Activated T-cell treated with anti-CD3 and anti-CD28 coated beads, Interleukin-2, amount 50 U/mL, for 4 hours (primary cell): ENCODE data around the gene NUMB. TPM values are rescaled to one million over a fixed set of nuclear protein-coding genes. Genes with fewer than 3 reads are reported as not detected.

Experiments
- ATAC-seq, 2 donors: fragments of 200-7000 bp; cut with Tn5 transposase; one replicate each; pipeline ENCODE4 v1.10.0; 2021
- DNase-seq: peaks from one replicate; pipeline ENCODE4 v3.0.0-alpha.2; 2020
- H3K27me3 Mint-ChIP-seq: one replicate; pipeline ENCODE4 v1.8.0; 2021; ENCODE audit warnings: low read depth, mixed read lengths
- H3K36me3 Mint-ChIP-seq: one replicate; pipeline ENCODE4 v1.8.0; 2022; ENCODE audit warnings: mixed read lengths; ENCODE audit not compliant: insufficient read depth
- H3K4me1 Mint-ChIP-seq: one replicate; pipeline ENCODE4 v1.8.0; 2021; ENCODE audit warnings: low read depth, mixed read lengths
- H3K4me3 Mint-ChIP-seq: one replicate; pipeline ENCODE4 v1.8.0; 2021; ENCODE audit warnings: mild to moderate bottlenecking, moderate library complexity, mixed read lengths
- H3K9me3 Mint-ChIP-seq: one replicate; pipeline ENCODE4 v1.8.0; 2021; ENCODE audit warnings: mixed read lengths
- total RNA-seq, 3 donors: library from RNA; stranded (reverse); gene quantifications; one replicate each; pipeline ENCODE4 v1.2.1, GENCODE V29; 2021

The NUMB gene
- total RNA-seq, 3 donors from 2014 or later, result 32.6 to 42.8 (median 36.5) TPM

DNA sequence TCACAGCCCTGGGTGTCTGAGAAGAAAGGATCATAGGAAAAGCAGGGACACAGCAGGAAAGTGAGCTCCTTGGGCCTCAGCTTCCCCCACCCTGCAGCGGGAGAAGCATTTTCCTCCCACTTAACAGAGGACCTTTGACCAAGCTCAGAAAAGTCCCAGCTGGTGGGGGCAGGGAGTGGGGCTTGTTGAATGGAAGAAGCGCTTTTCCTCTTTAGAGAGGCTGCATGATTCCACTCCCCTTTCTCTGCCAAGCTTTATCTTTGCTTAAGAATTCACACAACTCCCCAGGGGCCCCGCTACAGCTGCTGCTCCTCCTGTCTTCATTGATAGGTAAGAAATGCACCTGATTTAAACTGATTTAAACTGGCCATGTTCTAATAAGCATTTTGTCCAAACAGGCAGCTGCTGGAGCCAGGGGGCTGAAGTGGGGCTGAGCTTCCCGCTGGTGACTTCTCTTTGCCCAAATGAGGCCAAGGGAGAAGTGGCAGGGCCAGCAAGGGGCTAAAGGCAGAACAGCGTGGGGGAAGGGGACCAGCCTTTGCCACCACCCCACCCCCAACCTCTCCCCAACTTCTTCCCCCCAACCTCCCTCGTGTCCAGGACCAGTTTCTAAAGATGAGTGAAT is 222.7 kb downstream of the NUMB start:
- H3K27me3 Mint-ChIP-seq, result peaks cover 60% of the 10 kb centered on the region

GRCh38 chr14:73234586-73235394 is 223.6 kb downstream of the NUMB start:
- H3K27me3 Mint-ChIP-seq, result peaks cover 53% of the 10 kb centered on the region
- H3K4me3 Mint-ChIP-seq, result no peak overlapping the region
- ATAC-seq, result no peak
- no peak for DNase-seq
- no peaks in the 10 kb centered on the region for H3K9me3 Mint-ChIP-seq
- H3K4me1 Mint-ChIP-seq, result peaks cover 9% of the 10 kb centered on the region
- no peaks in the 10 kb centered on the region for H3K36me3 Mint-ChIP-seq

More for the DNA sequence above, 222.7 kb downstream of the NUMB start:
- Mint-ChIP-seq H3K36me3 (no peaks in the 10 kb centered on the region), H3K9me3 (no peaks in the 10 kb centered on the region), H3K4me3 (no peak overlapping the region), H3K4me1 (peaks cover 9% of the 10 kb centered on the region)
- ATAC-seq (no peak), DNase-seq (no peak)

- no peak overlapping the region for H3K4me3 Mint-ChIP-seq
- H3K4me1 Mint-ChIP-seq, result peaks cover 9% of the 10 kb centered on the region
- H3K9me3 Mint-ChIP-seq, result no peaks in the 10 kb centered on the region
- H3K36me3 Mint-ChIP-seq, result peaks cover 2% of the 10 kb centered on the region
- ATAC-seq (no peak), DNase-seq (no peak)
- peaks cover 50% of the 10 kb centered on the region for H3K27me3 Mint-ChIP-seq
These were observed 224.3 kb downstream of the NUMB start for GRCh38 chr14:73234029-73234428.

DNA sequence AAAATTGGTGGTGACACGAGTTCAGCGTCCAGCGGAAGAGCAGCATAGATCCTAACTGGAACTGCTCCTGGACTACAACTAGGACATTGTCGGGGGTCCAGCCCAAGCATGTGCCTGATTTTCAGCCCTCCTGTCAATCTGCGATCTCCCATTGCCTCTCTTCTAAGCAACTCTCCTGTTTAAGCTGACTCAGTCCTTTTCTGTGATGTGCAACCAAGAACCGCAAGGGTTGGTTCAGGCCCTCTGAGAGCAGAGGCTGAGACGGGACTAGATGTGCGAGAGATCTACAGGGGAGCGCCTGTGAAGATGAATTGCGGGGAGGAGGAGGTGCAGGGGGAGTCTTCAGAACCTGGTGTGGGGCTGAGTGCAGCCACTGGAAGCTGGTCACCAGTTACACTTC is 224.8 kb downstream of the NUMB start:
- DNase-seq, result no peak
- peaks cover 9% of the 10 kb centered on the region for H3K4me1 Mint-ChIP-seq
- no peak for ATAC-seq
- no peak overlapping the region for H3K4me3 Mint-ChIP-seq
- H3K9me3 Mint-ChIP-seq, result no peaks in the 10 kb centered on the region
- H3K36me3 Mint-ChIP-seq, result peaks cover 2% of the 10 kb centered on the region
- peaks cover 46% of the 10 kb centered on the region for H3K27me3 Mint-ChIP-seq

- Mint-ChIP-seq H3K36me3 (peaks cover 5% of the 10 kb centered on the region), H3K4me3 (no peak overlapping the region), H3K27me3 (peaks cover 43% of the 10 kb centered on the region), H3K4me1 (peaks cover 7% of the 10 kb centered on the region), H3K9me3 (no peaks in the 10 kb centered on the region)
- no peak for ATAC-seq
- DNase-seq, result no peak
These were observed 225.4 kb downstream of the NUMB start for GRCh38 chr14:73232984-73233383.

- H3K4me1 Mint-ChIP-seq, result peaks cover 6% of the 10 kb centered on the region
- H3K9me3 Mint-ChIP-seq, result no peaks in the 10 kb centered on the region
- H3K4me3 Mint-ChIP-seq, result no peak overlapping the region
- peaks cover 5% of the 10 kb centered on the region for H3K36me3 Mint-ChIP-seq
- H3K27me3 Mint-ChIP-seq, result peaks cover 42% of the 10 kb centered on the region
- ATAC-seq (no peak), DNase-seq (no peak)
These were observed 226.1 kb downstream of the NUMB start for GRCh38 chr14:73231981-73232851.

GRCh38 chr14:73230051-73230450 is 228.3 kb downstream of the NUMB start:
- Mint-ChIP-seq H3K36me3 (peaks cover 11% of the 10 kb centered on the region), H3K4me1 (no peaks in the 10 kb centered on the region), H3K9me3 (no peaks in the 10 kb centered on the region), H3K27me3 (peaks cover 21% of the 10 kb centered on the region), H3K4me3 (no peak overlapping the region)
- DNase-seq (no peak), ATAC-seq (no peak)

DNA sequence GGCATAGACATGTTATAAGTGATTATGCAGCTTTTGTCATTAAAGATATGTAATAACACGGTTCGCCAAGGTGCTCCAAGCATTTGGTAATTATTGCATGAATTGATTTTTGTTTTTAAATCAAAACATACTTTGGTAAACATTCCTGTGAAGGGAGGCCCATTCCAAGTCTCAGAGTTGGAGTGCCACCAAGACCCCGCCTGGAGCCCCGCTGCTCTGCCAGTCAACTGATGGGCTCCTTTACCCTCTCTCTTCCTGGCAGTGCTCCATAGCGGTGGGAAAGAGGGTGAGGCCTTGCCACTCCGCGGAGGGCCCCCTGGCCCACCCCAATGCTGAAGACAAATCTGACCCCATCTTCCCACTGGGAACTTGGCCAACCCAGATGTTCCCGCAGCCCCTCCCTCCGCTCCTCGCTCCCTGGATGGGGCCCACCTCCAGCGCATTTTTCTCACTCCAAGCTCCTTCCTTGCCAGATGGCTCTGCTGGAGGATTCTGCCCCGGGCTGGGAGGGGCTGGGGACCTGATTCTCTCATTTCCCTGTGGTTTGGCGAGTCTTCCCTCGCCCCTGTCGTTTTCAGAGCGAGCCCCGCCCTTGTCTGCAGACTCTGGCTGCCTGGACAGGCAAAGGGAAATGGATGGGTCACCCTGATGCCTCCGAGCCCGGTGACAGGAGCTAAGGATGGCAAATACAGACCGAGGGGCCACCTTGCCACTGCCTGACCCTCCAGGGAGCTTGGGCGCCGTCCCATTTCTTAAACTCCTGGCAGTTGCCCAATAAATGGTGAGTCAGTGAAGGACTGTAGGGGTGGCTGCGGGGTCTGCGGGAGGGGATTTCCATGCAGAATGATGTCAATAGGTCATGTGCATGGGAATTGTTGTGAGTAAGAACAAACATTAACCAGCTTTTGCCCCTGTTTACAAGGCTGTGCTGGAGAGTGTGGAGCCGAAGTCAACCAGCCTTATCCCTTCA is 230.2 kb downstream of the NUMB start:
- H3K36me3 Mint-ChIP-seq, result peaks cover 19% of the 10 kb centered on the region
- no peak for DNase-seq
- no peak overlapping the region for H3K4me3 Mint-ChIP-seq
- ATAC-seq, result no peak
- no peaks in the 10 kb centered on the region for H3K9me3 Mint-ChIP-seq
- H3K27me3 Mint-ChIP-seq, result peaks cover 3% of the 10 kb centered on the region
- peaks cover under 1% of the 10 kb centered on the region for H3K4me1 Mint-ChIP-seq

DNA sequence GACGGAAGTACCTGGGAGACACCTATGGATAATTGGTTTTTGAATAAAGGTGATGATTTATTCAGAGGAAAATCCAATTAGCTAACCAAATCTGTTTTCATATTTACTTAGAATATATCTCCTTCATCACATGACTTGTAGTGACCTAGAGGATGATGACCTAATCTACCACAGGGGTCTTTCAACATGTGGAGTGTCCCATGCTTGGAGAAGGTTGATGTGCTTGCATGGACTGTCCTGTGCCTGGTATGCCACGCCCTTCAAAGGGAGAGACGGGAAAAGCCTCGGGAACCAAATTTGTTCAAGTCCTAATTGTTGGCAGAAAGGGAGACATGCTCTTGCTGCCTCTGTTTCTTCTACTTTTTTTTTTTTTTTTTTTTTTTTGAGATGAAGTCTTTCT is 232.8 kb downstream of the NUMB start:
- peaks cover 13% of the 10 kb centered on the region for H3K4me1 Mint-ChIP-seq
- no peak for DNase-seq
- no peak for ATAC-seq
- H3K4me3 Mint-ChIP-seq, result no peak overlapping the region
- H3K9me3 Mint-ChIP-seq, result no peaks in the 10 kb centered on the region
- peaks cover 30% of the 10 kb centered on the region for H3K36me3 Mint-ChIP-seq
- no peaks in the 10 kb centered on the region for H3K27me3 Mint-ChIP-seq

Other genes with a start within 250 kb of the NUMB start
- gene PAPLN, start 221.0 kb downstream of the NUMB start, total RNA-seq, result under 1 TPM; 0.08 to 0.19 (median 0.18) TPM
- gene RIOX1, start 32.4 kb upstream of the NUMB start, total RNA-seq, result 10 to 100 TPM; 29.3 to 31.1 (median 29.7) TPM
- gene ACOT1, start 78.6 kb upstream of the NUMB start, total RNA-seq, result 1 to 10 TPM in 1 of 3 donors, under 1 TPM in 1, not detected in 1; 0.61 to 1.4 TPM
- gene HEATR4, start 100.4 kb upstream of the NUMB start, total RNA-seq, result not detected
- 10 to 100 TPM in 2 of 3 donors, 1 to 10 TPM in 1; 7.2 to 11.4 (median 10.7) TPM for gene ACOT2, start 110.7 kb upstream of the NUMB start, total RNA-seq
- 1 to 10 TPM; 2.3 to 3.6 (median 3.0) TPM for gene ACOT4, start 133.3 kb upstream of the NUMB start, total RNA-seq
- gene ACOT6, start 154.0 kb upstream of the NUMB start, total RNA-seq, result not detected
- gene DNAL1, start 186.4 kb upstream of the NUMB start, total RNA-seq, result 10 to 100 TPM in 1 of 3 donors, 1 to 10 TPM in 2; 7.0 to 10.8 (median 9.7) TPM